HFFc6 (cell line): Measurements from ENCODE around the gene KCNG2. TPM values are rescaled to one million over a fixed set of nuclear protein-coding genes. Genes with fewer than 3 reads are reported as not detected.

Source experiments
- DNase-seq: peaks from one replicate; pipeline ENCODE4 v3.0.0-alpha.2; 2018
- H3K27ac Mint-ChIP-seq: 2 replicates; pipeline ENCODE4 v1.8.0; 2020; ENCODE audit warnings: mild to moderate bottlenecking, mixed read lengths
- H3K27me3 Mint-ChIP-seq: 2 replicates; pipeline ENCODE4 v1.8.0; 2021; ENCODE audit warnings: mild to moderate bottlenecking, moderate library complexity, mixed read lengths; ENCODE audit not compliant: insufficient read depth
- H3K36me3 Mint-ChIP-seq: 2 replicates; pipeline ENCODE4 v1.8.0; 2021; ENCODE audit warnings: low read depth, mixed read lengths
- H3K4me1 Mint-ChIP-seq: 2 replicates; pipeline ENCODE4 v1.8.0; 2020; ENCODE audit warnings: low read depth, mixed read lengths
- H3K4me3 Mint-ChIP-seq: 2 replicates; pipeline ENCODE4 v1.8.0; 2020; ENCODE audit warnings: mild to moderate bottlenecking, moderate library complexity, mixed read lengths
- H3K9me3 Mint-ChIP-seq: 2 replicates; pipeline ENCODE4 v1.8.0; 2020; ENCODE audit warnings: mild to moderate bottlenecking, mixed read lengths
- CTCF ChIP-seq: fragments of 200-600 bp; sonication (generic); IDR thresholded peaks from 2 replicates; pipeline ENCODE4 v1.5.0; 2021; ENCODE audit warnings: antibody characterized with exemption, mild to moderate bottlenecking
- total RNA-seq, 6 experiments: library from RNA; stranded (reverse); fragmentation: NEBNext Ultra II Directional; extraction: Animal tissue kit (Norgen Biotek cat#: 25700); gene quantifications; 2 replicates in 1 of 6; 3 replicates in 5 of 6; pipeline ENCODE4 v1.2.3, GENCODE V29; 2021

KCNG2 gene
- total RNA-seq, 6 experiments from 2014 or later: not detected

DNA sequence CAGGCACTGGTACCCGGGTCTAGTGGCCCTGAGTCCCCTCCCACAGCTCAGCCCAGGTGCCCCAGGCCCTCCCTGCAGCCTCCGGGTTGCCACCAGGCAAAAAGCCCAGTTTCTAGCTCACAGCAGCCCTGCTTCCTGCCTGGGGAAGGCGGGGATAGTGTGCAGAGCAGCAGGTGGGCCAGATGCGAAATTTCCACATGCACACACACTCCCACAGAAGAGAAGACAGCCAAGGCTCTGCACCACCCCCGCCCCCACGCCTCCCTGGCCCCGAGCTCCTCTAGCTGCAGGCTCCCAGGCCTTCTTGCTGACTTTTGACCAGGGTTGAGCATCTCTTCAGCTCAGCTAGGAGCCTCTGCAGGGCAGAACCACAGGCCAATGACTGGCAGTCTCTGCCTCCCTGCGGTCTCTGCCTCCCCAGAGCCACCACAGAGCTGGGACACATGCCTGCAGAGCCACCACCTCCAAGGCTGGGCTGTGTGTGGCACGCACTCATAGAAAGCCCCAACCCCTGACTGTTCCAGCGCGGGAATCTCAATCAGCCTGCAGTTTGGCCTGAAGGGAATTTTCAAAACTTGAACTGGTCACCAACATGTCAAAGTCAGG is 146.5 kb downstream of the KCNG2 start:
- no peak overlapping the region for H3K4me3 Mint-ChIP-seq
- peaks cover 13% of the 10 kb centered on the region for H3K4me1 Mint-ChIP-seq
- no peaks in the 10 kb centered on the region for H3K9me3 Mint-ChIP-seq
- H3K36me3 Mint-ChIP-seq: peaks cover 17% of the 10 kb centered on the region
- peaks cover 1% of the 10 kb centered on the region; the same call in 1 of the 2 replicates for H3K27me3 Mint-ChIP-seq
- no peak for DNase-seq
- no peak overlapping the region for H3K27ac Mint-ChIP-seq
- TF ChIP-seq CTCF: no peak

- peaks cover 1% of the 10 kb centered on the region; the same call in 1 of the 2 replicates for H3K27me3 Mint-ChIP-seq
- H3K4me3 Mint-ChIP-seq: no peak overlapping the region
- H3K9me3 Mint-ChIP-seq: no peaks in the 10 kb centered on the region
- H3K36me3 Mint-ChIP-seq: peaks cover 15% of the 10 kb centered on the region
- H3K4me1 Mint-ChIP-seq: peaks cover 17% of the 10 kb centered on the region
- no peak for TF ChIP-seq CTCF
- H3K27ac Mint-ChIP-seq: no peak overlapping the region
- no peak for DNase-seq
Observed at GRCh38 chr18:79944746-79945117, 147.0 kb downstream of the KCNG2 start.

DNA sequence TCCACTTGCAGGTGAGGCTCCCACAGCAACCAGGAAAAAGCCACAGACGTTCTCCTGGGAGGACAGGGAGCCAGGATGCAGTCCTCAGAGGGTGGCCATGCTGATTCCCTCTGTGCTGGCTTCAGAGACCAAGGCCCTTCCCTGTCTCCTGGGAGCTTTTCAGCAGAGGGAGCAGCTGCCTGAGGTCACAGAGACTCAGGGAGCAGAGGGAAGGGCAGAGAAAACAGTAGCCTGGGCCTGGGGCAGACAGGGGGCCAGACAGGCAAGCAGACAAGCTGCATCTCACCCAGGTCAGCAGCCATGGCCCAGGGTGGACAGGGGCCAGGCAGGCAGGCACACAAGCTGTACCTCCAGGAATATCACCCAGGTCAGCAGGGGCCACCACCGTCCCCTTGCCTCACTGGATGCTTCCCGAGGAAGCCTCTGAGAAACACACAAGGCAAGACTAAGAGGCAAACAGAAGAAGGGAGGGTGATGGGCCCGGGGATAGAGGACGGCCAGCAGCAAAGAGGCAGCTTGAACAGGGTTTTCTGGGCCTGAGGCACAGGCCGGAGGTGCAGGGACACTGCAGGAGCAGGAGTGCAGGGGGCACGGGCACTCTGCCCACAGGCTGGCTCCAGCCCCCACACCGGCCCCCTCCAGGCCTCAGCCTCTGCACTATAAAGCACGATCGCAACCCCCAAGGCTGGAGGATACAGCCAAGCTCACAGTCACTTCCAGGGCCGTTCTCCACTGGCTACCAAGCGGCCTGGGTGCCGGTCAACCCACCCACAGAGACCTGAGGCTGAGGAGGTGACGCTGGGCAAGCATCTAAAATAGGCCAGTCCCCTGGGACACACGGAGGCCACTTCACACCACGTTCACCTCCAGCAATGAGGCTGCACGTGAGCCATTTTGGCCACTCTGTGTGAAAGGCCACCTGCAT is 147.6 kb downstream of the KCNG2 start:
- no peak for TF ChIP-seq CTCF
- Mint-ChIP-seq H3K9me3 (no peaks in the 10 kb centered on the region), H3K36me3 (peaks cover 11% of the 10 kb centered on the region), H3K27me3 (no peaks in the 10 kb centered on the region; the same call in 1 of the 2 replicates), H3K4me1 (peaks cover 23% of the 10 kb centered on the region), H3K4me3 (no peak overlapping the region), H3K27ac (no peak overlapping the region)
- no peak for DNase-seq

DNA sequence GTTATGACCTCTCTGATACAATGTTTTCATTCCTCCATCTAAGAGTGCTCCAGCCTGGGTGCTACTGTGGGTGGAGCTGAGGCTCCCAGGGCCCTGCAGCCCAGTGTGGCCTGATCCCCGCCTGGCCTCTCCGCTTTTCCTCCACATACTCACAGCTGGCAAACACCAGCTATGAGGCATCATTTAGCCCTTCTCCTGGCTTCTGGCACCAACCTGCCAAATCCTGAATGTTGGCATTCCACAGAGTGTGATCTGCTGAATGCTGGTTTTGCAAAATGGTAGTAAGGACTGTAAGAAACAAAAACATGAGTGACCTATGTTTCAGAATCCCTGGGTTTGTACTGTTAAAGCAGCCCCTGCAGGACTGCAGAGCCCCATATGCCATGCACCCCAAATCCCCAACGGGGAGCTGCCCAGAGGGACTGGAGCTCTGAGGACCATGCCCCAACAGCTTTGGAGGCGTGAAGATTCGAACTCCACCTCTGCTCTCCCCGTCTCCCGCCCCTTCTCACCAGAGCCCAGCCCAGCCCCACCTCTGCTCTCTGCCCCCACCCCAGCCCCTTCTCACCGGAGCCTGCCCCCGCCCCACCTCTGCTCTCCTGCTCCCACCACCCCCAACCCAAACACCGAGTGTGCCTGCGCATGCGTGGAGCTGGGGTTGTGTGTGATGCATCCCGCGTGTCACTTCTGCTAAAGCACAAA is 149.5 kb downstream of the KCNG2 start:
- TF ChIP-seq CTCF: no peak
- no peaks in the 10 kb centered on the region for H3K9me3 Mint-ChIP-seq
- peaks cover 25% of the 10 kb centered on the region for H3K4me1 Mint-ChIP-seq
- H3K27me3 Mint-ChIP-seq: no peaks in the 10 kb centered on the region; the same call in 1 of the 2 replicates
- no peak overlapping the region for H3K27ac Mint-ChIP-seq
- peak; percentile 33 for DNase-seq
- no peak overlapping the region for H3K4me3 Mint-ChIP-seq
- peaks cover 6% of the 10 kb centered on the region; the same call in 1 of the 2 replicates for H3K36me3 Mint-ChIP-seq

GRCh38 chr18:79947881-79948610 is 150.3 kb downstream of the KCNG2 start:
- TF ChIP-seq CTCF: no peak
- Mint-ChIP-seq H3K27ac (no peak overlapping the region), H3K36me3 (peaks cover 4% of the 10 kb centered on the region; the same call in 1 of the 2 replicates), H3K27me3 (no peaks in the 10 kb centered on the region; the same call in 1 of the 2 replicates), H3K9me3 (no peaks in the 10 kb centered on the region), H3K4me1 (peaks cover 25% of the 10 kb centered on the region), H3K4me3 (no peak overlapping the region)
- DNase-seq: no peak
